Measurements from ENCODE around the gene LRRIQ1.
A peak's percentile ranks its signal among the peaks of the same experiment; 100 is the strongest.
"Not testable (repeated sequence)": the region's sequence is repeated elsewhere in the genome, so short reads cannot be mapped to it uniquely, and the experiment has no call there.

The LRRIQ1 gene, protein sequence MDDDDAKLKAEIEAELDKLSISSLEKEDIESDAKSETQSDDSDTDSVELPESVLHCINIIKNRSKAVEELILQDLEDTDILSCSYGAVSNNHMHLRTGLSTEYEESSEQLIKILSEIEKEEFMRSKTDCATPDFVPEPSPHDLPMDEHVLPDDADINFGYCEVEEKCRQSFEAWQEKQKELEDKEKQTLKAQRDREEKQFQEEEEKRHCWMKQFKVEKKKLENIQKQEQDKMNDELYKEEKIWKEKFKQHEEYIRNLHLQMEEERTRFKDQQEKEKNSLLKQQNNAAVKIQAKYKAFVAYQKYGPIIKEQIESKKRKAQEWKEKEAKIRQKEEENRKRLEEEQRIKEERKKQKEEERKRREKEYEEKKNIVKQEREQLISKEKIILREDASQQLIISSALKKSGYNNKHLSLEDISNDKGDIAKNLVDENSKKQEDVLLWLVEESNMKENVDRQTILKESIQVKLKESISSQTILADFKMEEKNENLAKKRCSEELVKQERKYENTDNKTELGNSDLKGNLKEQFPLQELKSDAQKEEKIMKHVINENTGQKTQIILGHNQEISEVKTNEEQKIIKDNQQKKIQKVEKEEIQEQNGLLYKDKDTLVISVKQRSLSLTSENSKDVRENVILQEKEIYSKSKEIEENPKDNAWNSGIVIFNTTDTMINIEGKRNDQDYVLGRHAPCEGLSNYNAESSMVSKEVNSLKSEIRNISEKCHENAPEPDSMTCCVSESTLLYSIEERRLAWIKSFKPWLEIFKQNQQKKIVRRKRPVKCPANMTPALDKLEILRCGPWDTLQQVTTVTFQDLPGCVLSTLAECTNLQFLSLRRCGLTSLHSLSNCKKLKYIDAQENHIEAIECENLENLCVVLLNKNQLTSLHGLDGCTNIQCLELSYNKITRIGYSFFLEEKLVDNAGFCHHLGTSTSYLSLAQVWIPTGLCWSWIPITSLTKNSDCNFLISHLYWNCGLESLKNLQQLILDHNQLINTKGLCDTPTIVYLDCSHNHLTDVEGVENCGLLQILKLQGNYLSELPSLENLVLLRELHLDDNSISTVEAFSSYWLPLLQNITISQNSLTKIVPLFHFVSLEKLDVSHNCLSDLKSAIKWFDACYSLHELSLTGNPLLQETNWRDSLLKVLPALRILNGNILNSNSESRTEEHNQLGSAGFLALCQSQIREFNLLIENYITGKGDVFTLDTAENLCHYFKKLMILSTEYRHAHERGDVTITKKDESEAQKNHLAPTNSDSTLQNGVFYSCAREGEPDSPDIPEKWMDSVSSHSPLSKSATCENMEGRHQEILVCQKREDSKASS (N-terminal part only)

DNA sequence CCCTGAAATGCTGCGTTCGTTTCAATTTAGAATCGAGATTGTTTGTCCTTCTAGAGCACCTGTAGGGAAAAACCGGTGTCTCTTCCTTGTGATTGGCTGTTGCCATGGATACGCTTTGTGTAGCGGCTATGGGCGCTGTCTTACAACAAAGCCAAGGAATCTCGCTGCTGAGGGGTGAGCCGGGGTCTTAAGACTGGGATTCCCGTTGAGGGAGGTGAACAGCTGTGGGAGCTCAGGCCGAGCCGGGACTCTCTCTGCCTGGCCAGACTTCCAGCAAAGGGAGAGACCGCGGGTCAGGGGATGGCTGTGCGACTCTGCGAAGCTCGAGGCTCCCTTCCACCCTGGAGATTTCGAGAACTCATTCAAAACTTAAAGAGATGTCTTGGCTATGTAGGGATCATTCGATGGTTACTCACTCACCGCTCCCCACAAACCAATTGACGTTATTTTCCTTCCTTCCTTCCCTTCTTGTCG is at the start of gene LRRIQ1, which contains the start of gene TSPAN19:
TSS of gene LRRIQ1 (plus strand) at position 118 of the 474 bp plus-strand sequence. CDS start 1,826 bp downstream, outside the sequence.
TSS of gene TSPAN19 (minus strand) at position 44 of the 474 bp plus-strand sequence. CDS start 6,331 bp downstream, outside the sequence.
- no peak within 1 kb of the TSS for H3K27ac Mint-ChIP-seq
- peaks cover 18% of the 10 kb centered on the region for H3K27me3 Mint-ChIP-seq
- H3K4me3 Mint-ChIP-seq: peak within 1 kb of the TSS; percentile 70
- H3K4me1 Mint-ChIP-seq (ENCODE audit: low read depth): peaks cover 6% of the 10 kb centered on the region
- DNase-seq: peak; percentile 37
- no peaks in the 10 kb centered on the region for H3K9me3 Mint-ChIP-seq
- no peaks in the 10 kb centered on the region for H3K36me3 Mint-ChIP-seq (ENCODE audit: low read depth)

DNA sequence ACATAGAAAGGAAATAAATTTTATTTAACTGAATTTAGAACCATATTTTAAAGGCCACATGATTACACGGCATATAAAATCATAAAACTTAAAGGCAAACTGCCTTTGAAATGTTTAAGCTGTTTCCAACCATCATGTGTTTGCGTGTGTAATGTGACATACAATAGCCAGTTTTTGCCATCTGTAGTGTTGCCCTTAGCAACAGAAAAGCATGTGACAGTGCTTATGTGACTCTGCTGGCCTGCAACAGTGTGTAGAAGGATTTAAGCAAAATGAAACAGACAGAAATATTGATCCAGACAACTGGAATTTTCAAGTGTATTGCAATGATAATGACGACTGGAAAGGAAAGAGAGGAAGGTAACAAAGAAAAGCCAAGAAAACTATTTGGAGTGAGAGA is 49.6 kb upstream of the LRRIQ1 start:
- H3K4me1 Mint-ChIP-seq (ENCODE audit: low read depth): no peaks in the 10 kb centered on the region
- H3K27ac Mint-ChIP-seq: no peak overlapping the region
- no peak for DNase-seq
- no peaks in the 10 kb centered on the region for H3K27me3 Mint-ChIP-seq
- H3K36me3 Mint-ChIP-seq (ENCODE audit: low read depth): no peaks in the 10 kb centered on the region
- no peak overlapping the region for H3K4me3 Mint-ChIP-seq
- H3K9me3 Mint-ChIP-seq: no peaks in the 10 kb centered on the region

DNA sequence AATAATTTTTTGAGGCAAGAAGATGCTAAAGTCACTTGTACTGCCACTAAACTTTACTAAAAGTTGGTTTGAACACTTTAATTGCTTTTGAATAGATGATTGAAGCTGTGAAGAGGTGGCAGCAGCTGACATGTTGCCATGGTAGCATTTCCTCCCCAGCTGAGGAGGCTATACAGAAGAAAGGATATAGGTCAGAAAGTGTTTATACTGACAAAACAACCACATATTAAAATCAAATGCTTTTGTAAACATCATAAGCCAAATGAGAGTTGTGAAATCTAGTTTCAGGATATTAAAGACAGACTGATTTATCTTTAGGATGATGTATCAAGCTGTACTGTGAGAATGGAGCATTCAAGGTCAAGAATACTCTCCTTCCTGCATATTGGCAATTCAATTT is 41.7 kb upstream of the LRRIQ1 start:
- Mint-ChIP-seq H3K4me1 (ENCODE audit: low read depth) (peaks cover 7% of the 10 kb centered on the region), H3K27me3 (no peaks in the 10 kb centered on the region), H3K4me3 (no peak overlapping the region), H3K9me3 (no peaks in the 10 kb centered on the region), H3K36me3 (ENCODE audit: low read depth) (no peaks in the 10 kb centered on the region), H3K27ac (no peak overlapping the region)
- no peak for DNase-seq

DNA sequence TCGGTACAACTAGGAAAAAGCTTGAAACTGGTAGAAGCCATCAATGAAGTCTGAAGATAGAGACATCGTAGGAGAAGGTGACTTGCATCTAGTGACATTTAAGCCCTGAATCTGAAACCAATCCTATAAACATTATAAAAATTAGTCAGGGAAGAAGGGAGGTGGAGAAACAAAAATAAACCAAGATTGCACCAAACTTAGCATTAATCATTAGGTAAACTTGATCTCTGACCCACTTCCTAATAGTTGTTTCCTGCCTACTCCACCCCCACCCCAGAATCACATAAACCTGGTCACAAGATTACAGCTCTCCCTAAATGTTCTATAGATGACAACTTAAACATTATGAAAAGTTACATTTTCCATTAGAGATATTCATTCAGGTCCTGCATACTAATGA is 40.5 kb upstream of the LRRIQ1 start:
- H3K36me3 Mint-ChIP-seq (ENCODE audit: low read depth): no peaks in the 10 kb centered on the region
- no peak overlapping the region for H3K27ac Mint-ChIP-seq
- no peak overlapping the region for H3K4me3 Mint-ChIP-seq
- no peaks in the 10 kb centered on the region for H3K9me3 Mint-ChIP-seq
- DNase-seq: no peak
- H3K27me3 Mint-ChIP-seq: no peaks in the 10 kb centered on the region
- H3K4me1 Mint-ChIP-seq (ENCODE audit: low read depth): peaks cover 7% of the 10 kb centered on the region

DNA sequence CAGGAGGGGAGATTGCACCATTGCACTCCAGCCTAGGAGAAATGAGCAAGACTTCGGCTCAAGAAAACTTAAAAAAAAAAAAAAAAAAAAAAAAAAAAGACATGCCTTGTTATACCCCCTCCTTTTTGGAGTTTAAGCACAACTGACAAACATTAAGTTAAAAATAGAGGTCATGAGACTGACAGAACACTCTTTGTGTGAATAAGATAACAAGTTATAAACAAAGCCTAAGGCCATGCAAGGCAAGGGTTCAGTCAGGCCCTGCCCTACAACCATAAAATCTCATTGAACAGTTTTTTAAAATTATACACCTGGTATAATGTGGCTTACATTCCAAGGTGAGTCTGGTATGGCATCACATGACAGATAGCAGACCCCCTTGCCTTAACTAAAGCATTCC is 39.4 kb upstream of the LRRIQ1 start:
- Mint-ChIP-seq H3K27ac (no peak overlapping the region), H3K9me3 (no peaks in the 10 kb centered on the region), H3K36me3 (ENCODE audit: low read depth) (no peaks in the 10 kb centered on the region)

DNA sequence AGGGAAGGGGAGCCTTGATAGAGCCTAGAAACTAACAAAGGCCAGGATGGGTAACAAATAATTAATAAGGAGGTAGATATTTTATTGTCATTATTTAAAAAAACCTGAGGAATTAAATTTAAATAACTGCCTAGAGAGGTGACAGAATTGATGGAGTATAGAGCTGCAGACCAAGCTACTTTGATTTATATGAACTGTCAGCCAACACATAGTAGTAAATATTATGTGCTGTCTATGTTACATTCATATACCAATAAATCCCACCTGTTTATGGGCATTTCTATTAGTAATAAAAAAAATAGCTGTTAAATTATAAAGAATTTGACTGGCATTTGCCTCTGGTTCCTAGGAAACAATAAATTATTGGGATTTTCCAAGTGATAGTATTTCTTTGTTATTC is 37.8 kb upstream of the LRRIQ1 start:
- DNase-seq: no peak
- Mint-ChIP-seq H3K4me1 (ENCODE audit: low read depth) (peaks cover 7% of the 10 kb centered on the region), H3K27ac (no peak overlapping the region), H3K4me3 (no peak overlapping the region), H3K36me3 (ENCODE audit: low read depth) (no peaks in the 10 kb centered on the region), H3K9me3 (no peaks in the 10 kb centered on the region), H3K27me3 (no peaks in the 10 kb centered on the region)

More for the DNA sequence above, 39.4 kb upstream of the LRRIQ1 start:
- Mint-ChIP-seq H3K4me3 (no peak overlapping the region), H3K27me3 (no peaks in the 10 kb centered on the region), H3K4me1 (ENCODE audit: low read depth) (peaks cover 7% of the 10 kb centered on the region)
- DNase-seq: no peak

DNA sequence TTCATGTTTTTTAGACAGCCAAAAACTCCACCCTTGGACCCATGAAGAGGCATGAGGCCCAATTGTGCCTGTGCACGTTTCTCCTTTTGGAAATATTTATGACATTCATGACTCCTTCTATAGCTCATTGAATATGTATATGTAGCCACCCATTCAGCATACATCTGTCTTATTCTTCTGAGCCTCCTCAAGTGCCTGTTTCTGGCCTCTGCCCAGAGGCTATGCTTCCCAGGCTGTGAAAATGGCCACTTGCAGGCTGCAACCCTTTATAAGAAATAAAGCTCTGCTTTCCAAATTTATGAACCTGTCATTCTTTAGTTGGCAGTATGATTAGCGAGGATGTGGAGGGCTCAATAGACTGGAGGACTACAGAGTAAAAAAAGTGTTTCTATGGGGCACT is 35.4 kb upstream of the LRRIQ1 start:
- no peaks in the 10 kb centered on the region for H3K27me3 Mint-ChIP-seq
- no peak overlapping the region for H3K4me3 Mint-ChIP-seq
- H3K9me3 Mint-ChIP-seq: no peaks in the 10 kb centered on the region
- H3K36me3 Mint-ChIP-seq (ENCODE audit: low read depth): no peaks in the 10 kb centered on the region
- no peaks in the 10 kb centered on the region for H3K4me1 Mint-ChIP-seq (ENCODE audit: low read depth)
- H3K27ac Mint-ChIP-seq: no peak overlapping the region
- DNase-seq: no peak

DNA sequence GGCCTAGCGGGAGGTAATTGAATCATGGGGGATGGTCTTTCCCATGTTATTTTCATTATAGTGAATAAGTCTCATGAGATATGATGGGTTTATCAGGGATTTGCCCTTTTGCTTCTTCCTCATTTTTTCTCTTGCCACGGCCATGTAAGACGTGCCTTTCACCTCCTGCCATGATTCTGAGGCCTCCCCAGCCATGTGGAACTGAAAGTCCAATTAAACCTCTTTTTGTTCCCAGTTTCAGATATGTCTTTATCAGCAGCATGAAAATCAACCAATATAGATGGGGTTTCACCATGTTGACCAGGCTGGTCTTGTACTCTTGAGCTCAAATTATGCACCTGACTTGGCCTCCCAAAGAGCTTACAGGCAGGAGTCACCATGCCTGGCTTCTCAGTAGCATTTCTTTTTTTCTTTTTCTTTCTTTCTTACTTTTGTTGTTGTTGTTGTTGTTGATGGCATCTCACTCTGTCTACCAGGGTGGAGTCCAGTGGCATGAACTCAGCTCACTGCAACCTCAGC is 33.3 kb upstream of the LRRIQ1 start:
- no peak for DNase-seq
- H3K36me3 Mint-ChIP-seq (ENCODE audit: low read depth): no peaks in the 10 kb centered on the region
- no peaks in the 10 kb centered on the region for H3K27me3 Mint-ChIP-seq
- H3K9me3 Mint-ChIP-seq: no peaks in the 10 kb centered on the region
- H3K4me1 Mint-ChIP-seq (ENCODE audit: low read depth): no peaks in the 10 kb centered on the region
- H3K4me3 Mint-ChIP-seq: no peak overlapping the region
- H3K27ac Mint-ChIP-seq: no peak overlapping the region

DNA sequence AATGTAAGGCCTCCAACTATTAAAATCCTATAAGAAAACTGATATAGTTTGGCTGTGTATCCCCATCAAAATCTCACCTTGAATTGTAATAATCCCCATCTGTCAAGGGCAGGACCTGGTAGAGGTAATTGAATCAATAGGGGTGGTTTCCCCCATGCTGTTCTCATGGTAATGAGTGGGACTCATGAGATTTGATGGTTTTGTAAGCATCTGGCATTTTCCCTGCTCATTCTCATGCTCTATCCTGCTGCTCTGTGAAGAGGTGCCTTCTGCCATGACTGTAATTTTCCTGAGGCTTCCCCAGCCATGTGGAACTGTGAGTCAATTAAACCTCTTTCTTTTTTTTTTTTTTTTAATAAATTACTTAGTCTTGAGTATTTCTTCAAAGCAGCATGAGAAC is 31.9 kb upstream of the LRRIQ1 start:
- Mint-ChIP-seq H3K27ac (no peak overlapping the region), H3K4me1 (ENCODE audit: low read depth) (no peaks in the 10 kb centered on the region), H3K36me3 (ENCODE audit: low read depth) (no peaks in the 10 kb centered on the region), H3K9me3 (no peaks in the 10 kb centered on the region), H3K27me3 (no peaks in the 10 kb centered on the region), H3K4me3 (no peak overlapping the region)
- no peak for DNase-seq

DNA sequence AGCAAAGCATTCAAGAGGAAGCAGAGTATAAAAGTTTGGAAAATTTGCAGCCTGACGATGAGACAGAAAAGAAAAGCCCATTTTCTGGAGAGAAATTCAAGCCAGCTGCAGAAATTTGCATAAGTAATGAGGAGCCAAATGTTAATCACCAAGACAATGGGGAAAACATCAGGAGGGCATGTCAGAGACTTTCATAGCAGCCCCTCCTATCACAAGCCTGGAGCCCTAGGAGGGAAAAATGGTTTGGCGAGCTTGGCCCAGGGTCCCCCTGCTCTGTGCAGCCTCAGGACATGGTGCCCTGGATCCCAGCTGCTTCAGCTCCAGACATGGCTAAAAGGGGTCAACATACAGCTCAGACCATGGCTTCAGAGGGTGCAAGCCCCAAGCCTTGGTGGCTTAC is 31.1 kb upstream of the LRRIQ1 start:
- not testable (repeated sequence) for H3K4me1 Mint-ChIP-seq (ENCODE audit: low read depth); H3K27me3 Mint-ChIP-seq; H3K4me3 Mint-ChIP-seq; H3K27ac Mint-ChIP-seq; DNase-seq; H3K9me3 Mint-ChIP-seq; H3K36me3 Mint-ChIP-seq (ENCODE audit: low read depth)

DNA sequence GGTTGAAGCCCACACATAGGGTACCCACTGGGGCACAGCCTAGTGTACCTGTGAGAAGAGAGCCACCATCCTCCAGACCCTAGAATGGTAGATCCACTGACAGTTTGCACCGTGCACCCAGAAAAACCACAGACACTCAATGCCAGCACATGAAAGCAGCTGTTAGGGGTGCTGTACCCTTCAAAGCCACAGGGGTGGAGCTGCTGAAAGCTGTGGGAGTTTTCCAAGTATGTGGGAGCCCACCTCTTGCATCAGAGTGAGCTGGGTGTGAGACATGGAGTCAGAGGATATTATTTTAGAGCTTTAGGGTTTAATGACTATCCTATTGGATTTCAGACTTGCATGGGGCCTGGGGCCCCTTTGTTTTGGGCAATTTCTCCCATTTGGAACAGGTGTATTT is 30.5 kb upstream of the LRRIQ1 start:
- Mint-ChIP-seq H3K9me3 (no peaks in the 10 kb centered on the region), H3K4me1 (ENCODE audit: low read depth) (no peaks in the 10 kb centered on the region), H3K27ac (no peak overlapping the region), H3K36me3 (ENCODE audit: low read depth) (no peaks in the 10 kb centered on the region), H3K4me3 (no peak overlapping the region), H3K27me3 (no peaks in the 10 kb centered on the region)
- no peak for DNase-seq

DNA sequence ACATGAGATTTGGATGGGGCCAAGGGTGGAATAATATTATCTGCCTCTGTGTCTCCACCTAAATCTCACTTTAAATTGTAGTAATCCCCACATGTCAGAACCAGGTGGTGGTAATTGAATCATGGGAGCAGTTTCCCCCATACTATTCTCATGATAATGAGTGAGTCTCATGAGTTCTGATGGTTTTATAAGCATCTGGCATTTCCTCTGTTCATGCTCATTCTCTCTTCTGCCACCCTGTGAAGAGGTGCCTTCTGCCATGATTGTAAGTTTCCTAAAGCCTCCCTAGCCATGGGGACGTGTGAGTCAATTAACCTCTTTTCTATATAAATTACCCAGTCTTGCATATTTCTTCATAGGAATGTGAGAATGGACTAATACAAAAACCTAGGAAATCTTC is 29.9 kb upstream of the LRRIQ1 start:
- H3K9me3 Mint-ChIP-seq: no peaks in the 10 kb centered on the region
- H3K4me1 Mint-ChIP-seq (ENCODE audit: low read depth): no peaks in the 10 kb centered on the region
- H3K27ac Mint-ChIP-seq: no peak overlapping the region
- DNase-seq: no peak
- no peaks in the 10 kb centered on the region for H3K27me3 Mint-ChIP-seq
- no peak overlapping the region for H3K4me3 Mint-ChIP-seq
- no peaks in the 10 kb centered on the region for H3K36me3 Mint-ChIP-seq (ENCODE audit: low read depth)

DNA sequence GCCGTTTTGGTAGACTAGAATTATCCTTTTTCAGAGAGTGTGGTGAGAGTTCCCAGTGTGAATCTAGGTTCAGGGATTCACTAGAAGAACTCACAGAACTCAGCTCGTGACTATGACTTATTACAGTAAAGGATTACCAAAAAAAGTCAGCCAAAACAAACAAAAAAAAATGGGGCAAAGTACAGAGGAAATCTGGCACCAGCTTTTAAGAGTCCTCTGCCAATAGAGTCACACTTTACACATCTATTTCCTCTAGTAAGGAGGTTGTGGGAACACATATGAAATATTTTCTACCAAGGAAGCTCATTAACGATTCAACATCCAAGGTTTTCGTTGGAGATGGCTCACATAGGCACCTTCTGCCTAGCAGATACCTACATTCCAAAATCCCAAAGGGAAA is 28.3 kb upstream of the LRRIQ1 start:
- no peaks in the 10 kb centered on the region for H3K27me3 Mint-ChIP-seq
- H3K36me3 Mint-ChIP-seq (ENCODE audit: low read depth): no peaks in the 10 kb centered on the region
- no peak for DNase-seq
- no peaks in the 10 kb centered on the region for H3K9me3 Mint-ChIP-seq
- H3K4me1 Mint-ChIP-seq (ENCODE audit: low read depth): no peaks in the 10 kb centered on the region
- H3K27ac Mint-ChIP-seq: no peak overlapping the region
- no peak overlapping the region for H3K4me3 Mint-ChIP-seq

DNA sequence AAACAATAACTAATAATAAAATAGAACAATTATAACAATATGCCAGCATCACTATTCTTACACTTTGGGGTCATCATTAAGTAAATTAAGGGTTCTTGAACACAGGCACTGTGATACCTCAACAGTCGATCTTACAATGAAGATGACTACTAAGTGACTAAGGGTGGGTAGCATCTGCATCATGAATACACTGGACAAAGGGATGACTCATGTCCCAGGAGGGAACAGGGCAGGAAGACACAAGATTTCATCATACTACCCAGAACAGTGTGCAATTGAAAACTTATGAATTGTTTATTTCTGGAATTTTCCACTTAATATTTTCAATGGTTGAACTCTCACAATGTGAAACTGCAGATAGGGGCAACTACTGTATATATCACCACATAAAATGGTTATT is 19.7 kb upstream of the LRRIQ1 start:
- no peak for DNase-seq
- Mint-ChIP-seq H3K9me3 (no peaks in the 10 kb centered on the region), H3K36me3 (ENCODE audit: low read depth) (no peaks in the 10 kb centered on the region), H3K4me3 (no peak overlapping the region), H3K4me1 (ENCODE audit: low read depth) (no peaks in the 10 kb centered on the region), H3K27me3 (no peaks in the 10 kb centered on the region), H3K27ac (no peak overlapping the region)

Data from activated T-cell treated with anti-CD3 and anti-CD28 coated beads, Interleukin-2, amount 50 U/mL, for 24 hours (primary cell).